ENCODE data around the gene DOCK6.

DNA sequence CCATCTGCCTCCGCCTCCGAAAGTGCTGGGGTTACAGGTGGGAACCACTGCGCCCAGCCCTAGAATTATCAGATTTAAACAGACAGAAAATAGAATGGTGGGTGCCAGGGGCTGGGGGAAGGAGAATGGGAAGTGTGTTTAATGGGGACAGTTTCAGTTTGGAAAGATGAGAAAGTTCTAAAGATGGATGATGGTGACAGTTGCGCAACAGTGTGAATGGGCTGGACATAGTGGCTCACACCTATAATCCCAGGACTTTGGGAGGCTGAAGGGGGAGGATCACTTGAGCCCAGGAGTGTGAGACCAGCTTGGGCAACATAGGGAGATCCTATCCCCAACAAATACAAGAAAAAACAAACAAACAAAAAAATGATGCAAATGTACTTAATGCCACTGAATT, 80.8 kb downstream of the DOCK6 start:
- TF ChIP-seq, protein P1, sequence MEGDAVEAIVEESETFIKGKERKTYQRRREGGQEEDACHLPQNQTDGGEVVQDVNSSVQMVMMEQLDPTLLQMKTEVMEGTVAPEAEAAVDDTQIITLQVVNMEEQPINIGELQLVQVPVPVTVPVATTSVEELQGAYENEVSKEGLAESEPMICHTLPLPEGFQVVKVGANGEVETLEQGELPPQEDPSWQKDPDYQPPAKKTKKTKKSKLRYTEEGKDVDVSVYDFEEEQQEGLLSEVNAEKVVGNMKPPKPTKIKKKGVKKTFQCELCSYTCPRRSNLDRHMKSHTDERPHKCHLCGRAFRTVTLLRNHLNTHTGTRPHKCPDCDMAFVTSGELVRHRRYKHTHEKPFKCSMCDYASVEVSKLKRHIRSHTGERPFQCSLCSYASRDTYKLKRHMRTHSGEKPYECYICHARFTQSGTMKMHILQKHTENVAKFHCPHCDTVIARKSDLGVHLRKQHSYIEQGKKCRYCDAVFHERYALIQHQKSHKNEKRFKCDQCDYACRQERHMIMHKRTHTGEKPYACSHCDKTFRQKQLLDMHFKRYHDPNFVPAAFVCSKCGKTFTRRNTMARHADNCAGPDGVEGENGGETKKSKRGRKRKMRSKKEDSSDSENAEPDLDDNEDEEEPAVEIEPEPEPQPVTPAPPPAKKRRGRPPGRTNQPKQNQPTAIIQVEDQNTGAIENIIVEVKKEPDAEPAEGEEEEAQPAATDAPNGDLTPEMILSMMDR (IDR thresholded peaks at IDR 0.05), result no peak
- TF ChIP-seq EP300 (IDR thresholded peaks at IDR 0.05) (no peak), POLR2A (IDR thresholded peaks at IDR 0.05) (no peak)

Data from ovary (tissue), 3 donors.